ENCODE measurements around the gene MB21D2. TPM values are rescaled to one million over a fixed set of nuclear protein-coding genes. Genes with fewer than 3 reads are reported as not detected.

Gene MB21D2
- total and polyA plus RNA-seq, 2 experiments from 2014 or later: 8.1 to 35.9 TPM

GRCh38 chr3:192860454-192860853 lies 57.2 kb downstream of the MB21D2 start (continued):
- TF ChIP-seq REST (IDR thresholded peaks at IDR 0.05; ENCODE audit: unreplicated experiment) (no peak), ETS1 (IDR thresholded peaks at IDR 0.05) (no peak), NANOG (IDR thresholded peaks at IDR 0.05; ENCODE audit: borderline replicate concordance) (no peak), EZH2 (IDR thresholded peaks at IDR 0.05; ENCODE audit: low read depth, unreplicated experiment) (no peak), EZH2phosphoT487 (IDR thresholded peaks at IDR 0.05; ENCODE audit: unreplicated experiment) (no peak)

GRCh38 chr3:192858849-192859585 lies 58.6 kb downstream of the MB21D2 start:
- peaks cover 100% of the 10 kb centered on the region for H3K79me2 ChIP-seq (replicated peaks; ENCODE audit: insufficient read depth)
- H3F3A ChIP-seq (replicated peaks; ENCODE audit: low read depth): no peaks in the 10 kb centered on the region
- H4K20me1 ChIP-seq (replicated peaks; ENCODE audit: insufficient read depth): peaks cover 33% of the 10 kb centered on the region
- no peaks in the 10 kb centered on the region for H3K36me3 ChIP-seq (ENCODE audit: insufficient read depth)
- peaks cover 31% of the 10 kb centered on the region for H3K4me1 ChIP-seq (ENCODE audit: insufficient read depth)
- Mint-ChIP-seq H3K27me3 (ENCODE audit: insufficient read depth, low read depth, poor library complexity) (peaks cover 1% of the 10 kb centered on the region), H3K4me1 (peaks cover 34% of the 10 kb centered on the region), H3K36me3 (ENCODE audit: low read depth) (peaks cover 12% of the 10 kb centered on the region; the same call in 2 of the 3 replicates), H3K9me3 (peaks cover 4% of the 10 kb centered on the region; the same call in 2 of the 3 replicates), H3K27ac (no peak overlapping the region; the same call in 1 of the 2 replicates), H3K4me3 (no peak overlapping the region)
- no peak overlapping the region for H3K4me3 ChIP-seq
- H2AFZ ChIP-seq: no peak overlapping the region
- no peak for DNase-seq (ENCODE audit: low spot score)
- H3K4me2 ChIP-seq: peak overlapping the region; percentile 1; the same call in 1 of the 2 replicates
- H3K9me2 ChIP-seq (ENCODE audit: insufficient read depth): no peaks in the 10 kb centered on the region
- no peaks in the 10 kb centered on the region for H3K27me3 ChIP-seq (ENCODE audit: insufficient read depth)
- no peak overlapping the region for H3K27ac ChIP-seq (ENCODE audit: low read depth)
- ATAC-seq: no peak; the same call in 2 of the 3 replicates
- TF ChIP-seq POLR2AphosphoS5 (IDR thresholded peaks at IDR 0.05; ENCODE audit: low read depth) (no peak), ZNF114 (CRISPR knock-in tag; IDR thresholded peaks at IDR 0.05) (no peak), CREB1 (CRISPR knock-in tag; IDR thresholded peaks at IDR 0.05; ENCODE audit: low read depth) (no peak), JUNB (IDR thresholded peaks at IDR 0.05; ENCODE audit: unreplicated experiment) (no peak), EZH2phosphoT487 (IDR thresholded peaks at IDR 0.05; ENCODE audit: unreplicated experiment) (no peak), ETS1 (IDR thresholded peaks at IDR 0.05) (no peak), CTCF (conservative IDR thresholded peaks at IDR 0.05; ENCODE audit: low read depth in 2 of 2) (no peak), EZH2 (IDR thresholded peaks at IDR 0.05; ENCODE audit: low read depth, unreplicated experiment) (no peak), NANOG (IDR thresholded peaks at IDR 0.05; ENCODE audit: borderline replicate concordance) (no peak)

Measured in GM23338 (cell line).